MM.1S (cell line): Measurements from ENCODE around the gene TMEM245.

Experiments
- DNase-seq: peaks from one replicate; pipeline ENCODE4 v3.0.0-alpha.2; 2015
- H2AFZ ChIP-seq: fragments of 300-600 bp; sonication (generic); 2 replicates; pipeline ENCODE4 v1.6.0; 2016; ENCODE audit warnings: antibody characterized with exemption, low read length
- H3F3A ChIP-seq: fragments of 300-600 bp; sonication (generic); 2 replicates; pipeline ENCODE4 v1.6.1; 2016; ENCODE audit warnings: mild to moderate bottlenecking, antibody characterized with exemption, low read length, moderate library complexity, mixed read lengths; ENCODE audit not compliant: insufficient read depth
- H3K27ac ChIP-seq: fragments of 300-600 bp; sonication (generic); 2 replicates; pipeline ENCODE4 v1.5.1; 2016; ENCODE audit warnings: mild to moderate bottlenecking, low read length
- H3K27me3 ChIP-seq: fragments of 300-600 bp; sonication (generic); replicated peaks from 2 replicates; pipeline ENCODE4 v1.6.0; 2016; ENCODE audit warnings: low read length; ENCODE audit not compliant: insufficient read depth
- H3K36me3 ChIP-seq: fragments of 300-600 bp; sonication (generic); replicated peaks from 2 replicates; pipeline ENCODE4 v1.6.1; 2016; ENCODE audit warnings: mild to moderate bottlenecking, low read length, mixed read lengths; ENCODE audit not compliant: insufficient read depth
- H3K4me1 ChIP-seq: fragments of 300-600 bp; sonication (generic); 2 replicates; pipeline ENCODE4 v1.6.1; 2016; ENCODE audit warnings: low read length, mixed read lengths
- H3K4me2 ChIP-seq: fragments of 300-600 bp; sonication (generic); 2 replicates; pipeline ENCODE4 v1.6.0; 2016; ENCODE audit warnings: low read depth, low read length
- H3K4me3 ChIP-seq: fragments of 300-600 bp; sonication (generic); 2 replicates; pipeline ENCODE4 v1.5.1; 2016; ENCODE audit warnings: low read length, mixed read lengths
- H3K79me2 ChIP-seq: fragments of 300-600 bp; sonication (generic); 2 replicates; pipeline ENCODE4 v1.6.1; 2016; ENCODE audit warnings: mixed run types, low read length, mixed read lengths
- H3K9ac ChIP-seq: fragments of 300-600 bp; sonication (generic); 2 replicates; pipeline ENCODE4 v1.6.1; 2016; ENCODE audit warnings: low read length, mixed read lengths
- H3K9me2 ChIP-seq: fragments of 300-600 bp; sonication (generic); replicated peaks from 2 replicates; pipeline ENCODE4 v1.6.1; 2016; ENCODE audit warnings: mild to moderate bottlenecking, low read length, mixed read lengths; ENCODE audit not compliant: insufficient read depth
- H3K9me3 ChIP-seq: fragments of 300-600 bp; sonication (generic); replicated peaks from 2 replicates; pipeline ENCODE4 v1.6.1; 2016; ENCODE audit warnings: mild to moderate bottlenecking, low read length, mixed read lengths; ENCODE audit not compliant: insufficient read depth
- H4K20me1 ChIP-seq: fragments of 300-600 bp; sonication (generic); 2 replicates; pipeline ENCODE4 v1.6.1; 2016; ENCODE audit warnings: mild to moderate bottlenecking, low read length, moderate library complexity, mixed read lengths; ENCODE audit not compliant: insufficient read depth
- CTCF ChIP-seq: fragments of 300-600 bp; sonication (generic); IDR thresholded peaks from 2 replicates; pipeline ENCODE4 v1.5.1; 2016; ENCODE audit warnings: antibody characterized with exemption, low read length, mixed read lengths
- EZH2 ChIP-seq: fragments of 300-600 bp; sonication (generic); optimal IDR thresholded peaks from 2 replicates; pipeline ENCODE3; 2017; ENCODE audit warnings: low read depth, mild to moderate bottlenecking, antibody characterized with exemption, low read length, mixed read lengths
- EZH2phosphoT487 ChIP-seq: fragments of 300-600 bp; sonication (generic); IDR thresholded peaks from 2 replicates; pipeline ENCODE4 v1.6.1; 2018; ENCODE audit warnings: antibody characterized with exemption, low read length

Gene TMEM245

GRCh38 chr9:109001275-109001676 is 118.5 kb downstream of the TMEM245 start:
- Histone ChIP-seq H4K20me1 (no peaks in the 10 kb centered on the region), H3K4me2 (no peak overlapping the region), H3K27me3 (no peaks in the 10 kb centered on the region), H3K4me1 (no peaks in the 10 kb centered on the region), H3F3A (no peaks in the 10 kb centered on the region), H3K9ac (no peak overlapping the region), H3K79me2 (peaks cover 88% of the 10 kb centered on the region), H3K36me3 (no peaks in the 10 kb centered on the region), H2AFZ (no peak overlapping the region), H3K4me3 (no peak overlapping the region), H3K27ac (no peak overlapping the region), H3K9me2 (no peaks in the 10 kb centered on the region), H3K9me3 (no peaks in the 10 kb centered on the region)
- DNase-seq: no peak
- no peak for TF ChIP-seq EZH2phosphoT487
- TF ChIP-seq CTCF: no peak
- no peak for TF ChIP-seq EZH2

GRCh38 chr9:108997112-108997511 is 122.6 kb downstream of the TMEM245 start:
- Histone ChIP-seq H3K27ac (no peak overlapping the region), H3K36me3 (no peaks in the 10 kb centered on the region), H3K9ac (no peak overlapping the region), H3K9me3 (no peaks in the 10 kb centered on the region), H3K4me2 (no peak overlapping the region), H3F3A (no peaks in the 10 kb centered on the region), H3K4me3 (no peak overlapping the region), H3K4me1 (no peaks in the 10 kb centered on the region), H3K9me2 (no peaks in the 10 kb centered on the region), H3K79me2 (peaks cover 64% of the 10 kb centered on the region), H4K20me1 (no peaks in the 10 kb centered on the region), H2AFZ (no peak overlapping the region), H3K27me3 (no peaks in the 10 kb centered on the region)
- no peak for DNase-seq
- TF ChIP-seq CTCF: no peak

- DNase-seq: no peak
- no peaks in the 10 kb centered on the region for H3K27me3 ChIP-seq
- H3K27ac ChIP-seq: no peak overlapping the region
- H3K9me3 ChIP-seq: no peaks in the 10 kb centered on the region
- no peaks in the 10 kb centered on the region for H3K36me3 ChIP-seq
- H2AFZ ChIP-seq: no peak overlapping the region
- TF ChIP-seq EZH2phosphoT487 (no peak), EZH2 (no peak), CTCF (no peak)
- no peaks in the 10 kb centered on the region for H3F3A ChIP-seq
- H3K9me2 ChIP-seq: no peaks in the 10 kb centered on the region
- H4K20me1 ChIP-seq: no peaks in the 10 kb centered on the region
- no peak overlapping the region for H3K4me2 ChIP-seq
- no peaks in the 10 kb centered on the region for H3K4me1 ChIP-seq
- peaks cover 59% of the 10 kb centered on the region for H3K79me2 ChIP-seq
- H3K4me3 ChIP-seq: no peak overlapping the region
- no peak overlapping the region for H3K9ac ChIP-seq
These were observed 123.1 kb downstream of the TMEM245 start for GRCh38 chr9:108996643-108997042.
